Measurements from ENCODE around the gene OR8G1.

Gene OR8G1, protein sequence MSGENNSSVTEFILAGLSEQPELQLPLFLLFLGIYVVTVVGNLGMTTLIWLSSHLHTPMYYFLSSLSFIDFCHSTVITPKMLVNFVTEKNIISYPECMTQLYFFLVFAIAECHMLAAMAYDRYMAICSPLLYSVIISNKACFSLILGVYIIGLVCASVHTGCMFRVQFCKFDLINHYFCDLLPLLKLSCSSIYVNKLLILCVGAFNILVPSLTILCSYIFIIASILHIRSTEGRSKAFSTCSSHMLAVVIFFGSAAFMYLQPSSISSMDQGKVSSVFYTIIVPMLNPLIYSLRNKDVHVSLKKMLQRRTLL

DNA sequence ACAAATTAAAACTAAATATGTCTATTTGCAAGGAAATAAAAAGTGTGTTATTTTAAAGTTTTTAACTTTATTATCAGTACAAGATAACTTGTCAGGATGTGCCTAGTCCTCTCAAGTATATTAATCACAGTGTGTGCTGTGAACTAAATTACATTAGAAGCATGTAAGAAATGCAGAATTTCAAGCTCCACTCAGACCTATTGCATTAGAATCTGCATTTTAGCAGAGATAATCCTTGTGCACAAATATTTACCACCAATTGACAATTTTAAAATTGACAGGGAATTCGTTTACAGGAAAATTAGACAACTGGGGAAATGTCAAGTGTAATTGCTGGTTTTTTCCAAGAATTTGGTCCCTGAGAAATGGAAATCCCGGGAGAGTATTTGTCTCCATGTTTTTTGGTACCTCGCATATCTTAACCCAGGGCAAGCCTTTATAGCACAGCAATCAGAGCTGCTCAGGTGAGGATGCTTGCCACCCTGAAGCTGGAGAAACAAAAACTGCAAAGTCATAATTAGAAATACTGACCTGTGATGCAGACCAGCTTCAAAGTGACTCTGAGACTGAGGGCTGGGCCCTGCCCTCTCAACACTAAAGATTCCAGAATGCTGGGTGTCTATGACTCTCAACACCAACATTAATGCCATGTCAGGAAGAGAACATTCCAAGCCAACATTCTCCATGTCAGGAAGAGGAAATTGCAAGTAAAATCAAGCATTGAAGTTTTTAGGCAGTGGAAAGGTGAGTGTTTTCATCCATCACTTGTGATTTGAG is at the start of gene OR8G1:
TSS of gene OR8G1 (plus strand) at position 475 of the 777 bp plus-strand sequence. CDS start 8,581 bp downstream, outside the sequence.
- TF ChIP-seq, protein P1, sequence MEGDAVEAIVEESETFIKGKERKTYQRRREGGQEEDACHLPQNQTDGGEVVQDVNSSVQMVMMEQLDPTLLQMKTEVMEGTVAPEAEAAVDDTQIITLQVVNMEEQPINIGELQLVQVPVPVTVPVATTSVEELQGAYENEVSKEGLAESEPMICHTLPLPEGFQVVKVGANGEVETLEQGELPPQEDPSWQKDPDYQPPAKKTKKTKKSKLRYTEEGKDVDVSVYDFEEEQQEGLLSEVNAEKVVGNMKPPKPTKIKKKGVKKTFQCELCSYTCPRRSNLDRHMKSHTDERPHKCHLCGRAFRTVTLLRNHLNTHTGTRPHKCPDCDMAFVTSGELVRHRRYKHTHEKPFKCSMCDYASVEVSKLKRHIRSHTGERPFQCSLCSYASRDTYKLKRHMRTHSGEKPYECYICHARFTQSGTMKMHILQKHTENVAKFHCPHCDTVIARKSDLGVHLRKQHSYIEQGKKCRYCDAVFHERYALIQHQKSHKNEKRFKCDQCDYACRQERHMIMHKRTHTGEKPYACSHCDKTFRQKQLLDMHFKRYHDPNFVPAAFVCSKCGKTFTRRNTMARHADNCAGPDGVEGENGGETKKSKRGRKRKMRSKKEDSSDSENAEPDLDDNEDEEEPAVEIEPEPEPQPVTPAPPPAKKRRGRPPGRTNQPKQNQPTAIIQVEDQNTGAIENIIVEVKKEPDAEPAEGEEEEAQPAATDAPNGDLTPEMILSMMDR (conservative IDR thresholded peaks at IDR 0.05; ENCODE audit: low read depth, low read length), result no peak
- no peak within 1 kb of the TSS for H3K4me3 ChIP-seq (ENCODE audit: low read depth, low read length)

DNA sequence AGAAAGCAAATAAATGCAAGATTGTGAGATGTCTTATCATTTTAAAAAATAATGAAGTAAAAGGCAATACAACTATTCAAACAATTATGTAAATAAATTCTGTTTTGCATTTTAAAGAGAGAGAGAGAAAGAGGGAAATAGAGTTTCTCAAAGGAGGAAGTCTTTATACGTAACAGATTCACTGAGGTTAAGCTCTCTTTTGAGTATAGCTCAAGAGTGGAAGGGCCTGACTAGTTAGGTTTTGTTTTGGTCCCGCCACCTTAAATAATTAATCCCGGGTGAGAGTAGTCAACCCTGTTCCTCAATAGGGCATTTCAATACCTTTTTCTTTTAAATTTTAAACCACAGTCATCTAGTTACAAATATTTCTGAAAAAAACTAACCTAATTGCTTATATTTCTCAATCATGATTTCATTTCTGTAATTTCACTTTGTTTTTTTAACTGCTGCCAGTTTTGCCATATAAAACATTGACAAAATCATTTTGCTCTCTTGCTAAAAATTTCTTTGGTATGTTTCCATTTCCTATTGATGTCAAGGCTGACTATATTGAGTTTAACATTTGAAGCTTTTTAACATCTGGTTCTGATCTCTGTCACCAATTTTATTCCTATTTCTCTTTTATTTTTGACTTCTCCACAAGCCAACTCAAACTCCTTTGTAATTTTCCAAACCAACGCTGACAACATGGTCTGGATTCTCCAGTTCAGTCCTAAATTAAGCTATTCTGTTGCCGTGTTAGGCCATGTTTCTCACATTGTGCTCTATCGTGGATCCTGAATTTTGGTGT is 47.5 kb upstream of the OR8G1 start:
- H3K4me3 ChIP-seq (ENCODE audit: low read depth, low read length), result no peak overlapping the region
- DNase-seq (ENCODE audit: low read depth), result no peak
- TF ChIP-seq, protein P1 (conservative IDR thresholded peaks at IDR 0.05; ENCODE audit: low read depth, low read length), result no peak

More for the DNA sequence above, at the start of gene OR8G1:
- no peak for DNase-seq (ENCODE audit: low read depth)

DNA sequence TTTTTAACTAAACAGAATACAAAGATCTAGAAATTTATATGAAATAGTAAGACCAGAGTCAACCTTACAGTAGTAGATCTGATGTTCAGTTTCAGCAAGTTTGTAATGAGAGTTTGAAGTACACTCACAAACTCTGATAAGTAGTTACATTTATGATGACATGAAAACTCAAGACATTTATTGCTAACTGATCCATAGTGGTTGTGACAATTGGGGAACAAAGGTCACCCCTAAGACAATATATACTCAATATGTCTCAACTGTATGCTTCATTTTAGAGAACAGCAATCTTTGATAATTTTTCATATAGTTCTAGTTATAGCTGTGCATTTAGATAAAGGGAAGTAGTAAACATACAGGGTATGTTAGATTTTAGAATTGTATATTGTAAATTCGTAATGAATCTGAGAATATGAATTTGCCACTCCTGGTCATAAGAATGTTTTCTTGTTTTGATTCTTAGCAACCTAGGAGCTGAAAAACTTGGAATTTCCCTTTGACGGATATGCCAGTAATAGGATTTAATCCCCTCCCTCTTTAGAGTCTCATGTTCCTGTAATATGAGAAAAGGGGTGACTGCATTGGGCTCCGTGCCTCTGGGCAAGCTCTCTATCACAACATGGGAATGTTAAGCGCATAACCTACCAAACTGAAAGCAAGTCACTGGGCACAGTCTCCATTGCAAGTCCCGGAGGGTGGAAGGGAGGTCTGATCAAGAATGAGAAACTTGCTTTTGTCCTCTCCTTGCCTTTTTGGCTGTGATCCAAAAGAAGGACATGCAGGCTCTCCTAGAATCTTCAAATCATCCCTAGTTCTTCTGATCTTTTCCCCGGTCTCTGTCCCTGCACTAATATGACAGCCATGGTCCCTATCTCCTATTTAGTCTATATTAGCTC is 46.4 kb upstream of the OR8G1 start:
- no peak overlapping the region for H3K4me3 ChIP-seq (ENCODE audit: low read depth, low read length)
- TF ChIP-seq, protein P1 (conservative IDR thresholded peaks at IDR 0.05; ENCODE audit: low read depth, low read length), result no peak
- peak; percentile 53 for DNase-seq (ENCODE audit: low read depth)

DNA sequence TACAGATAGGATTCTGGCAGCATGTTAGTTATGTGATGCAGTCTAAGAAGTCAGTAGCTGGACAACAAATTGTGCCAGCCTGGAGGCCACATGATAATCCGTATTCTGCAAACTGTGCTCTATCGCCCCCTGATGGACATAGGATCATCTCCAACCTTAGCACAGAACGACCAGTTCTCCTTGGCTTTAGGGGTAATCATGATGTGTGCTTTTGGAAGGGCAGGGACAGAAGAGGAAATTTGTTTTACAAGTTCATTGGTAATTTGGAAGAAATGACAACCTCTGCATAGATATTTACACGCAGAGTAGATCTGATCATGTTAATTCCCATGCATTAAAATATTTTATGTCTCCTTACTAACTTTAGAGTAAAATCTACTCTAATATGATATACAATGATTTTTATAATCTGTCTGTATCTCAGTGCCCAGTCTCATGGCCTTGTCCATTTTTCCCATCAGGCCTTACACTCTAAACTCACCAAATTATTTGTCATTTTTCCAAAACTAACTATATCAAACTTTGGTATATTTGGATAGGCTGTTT is 45.6 kb upstream of the OR8G1 start:
- DNase-seq (ENCODE audit: low read depth), result peak; percentile 85
- H3K4me3 ChIP-seq (ENCODE audit: low read depth, low read length), result no peak overlapping the region
- TF ChIP-seq, protein P1 (conservative IDR thresholded peaks at IDR 0.05; ENCODE audit: low read depth, low read length), result peak; percentile 92

DNA sequence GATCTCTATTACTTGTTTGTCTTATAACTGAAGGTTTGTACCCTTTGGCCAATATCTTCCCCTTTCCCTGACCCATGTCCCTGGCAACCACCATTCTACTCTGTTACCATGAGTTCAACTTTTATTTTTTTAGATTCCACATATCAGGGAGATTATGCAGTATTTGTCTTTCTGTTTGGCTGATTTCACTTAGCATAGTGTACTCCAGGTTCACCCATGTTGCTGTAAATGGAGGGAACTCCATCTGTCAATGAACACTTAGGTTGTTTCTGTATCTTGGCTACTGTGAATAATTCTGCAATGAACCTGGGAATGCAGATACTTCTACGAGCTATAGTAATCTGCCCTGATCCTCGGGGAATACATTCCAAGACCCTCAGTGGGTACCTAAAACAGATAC is 42.9 kb upstream of the OR8G1 start:
- no peak overlapping the region for H3K4me3 ChIP-seq (ENCODE audit: low read depth, low read length)
- TF ChIP-seq, protein P1 (conservative IDR thresholded peaks at IDR 0.05; ENCODE audit: low read depth, low read length), result no peak
- no peak for DNase-seq (ENCODE audit: low read depth)

DNA sequence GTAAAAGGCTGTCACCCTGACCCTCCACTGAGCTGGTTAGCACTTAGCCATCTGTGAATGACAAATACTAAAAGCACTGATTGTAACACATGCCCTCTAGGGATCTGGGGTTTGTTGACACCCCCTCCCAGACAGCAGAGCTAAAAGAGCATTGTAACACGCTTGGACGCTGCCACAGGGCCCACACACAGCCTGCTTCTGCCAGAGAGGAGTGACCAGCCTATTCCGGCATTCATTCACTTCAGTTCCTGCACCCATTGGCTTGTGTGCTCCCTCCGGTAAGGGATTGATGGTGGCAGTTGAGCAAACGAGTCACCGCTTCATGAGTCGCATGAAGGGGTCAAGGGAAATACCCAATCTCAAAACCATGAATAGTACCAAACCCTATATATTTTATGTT is 42.0 kb upstream of the OR8G1 start:
- no peak for DNase-seq (ENCODE audit: low read depth)

More for the DNA sequence above, 42.0 kb upstream of the OR8G1 start:
- TF ChIP-seq, protein P1 (conservative IDR thresholded peaks at IDR 0.05; ENCODE audit: low read depth, low read length), result no peak
- no peak overlapping the region for H3K4me3 ChIP-seq (ENCODE audit: low read depth, low read length)

Data from choroid plexus epithelial cell (primary cell).